Measurements from ENCODE around the gene APPBP2.

- TF ChIP-seq ZNF274 (IDR thresholded peaks at IDR 0.05; ENCODE audit: low read depth, low read length) (no peak), YY1 (IDR thresholded peaks at IDR 0.05; ENCODE audit: insufficient read depth, insufficient read length) (no peak)
Observed at GRCh38 chr17:60529806-60530205, 3.8 kb upstream of the APPBP2 start.
